ENCODE data around the gene PYGM.

PYGM gene

GRCh38 chr11:64753380-64754123 is 6.2 kb downstream of the PYGM start:
- no peak for DNase-seq (ENCODE audit: low spot score)

GRCh38 chr11:64753019-64753379 is 6.8 kb downstream of the PYGM start:
- DNase-seq (ENCODE audit: low spot score): no peak

- DNase-seq (ENCODE audit: low spot score): no peak
Measured at GRCh38 chr11:64752175-64752970, 7.4 kb downstream of the PYGM start.

GRCh38 chr11:64751580-64751979 is 8.2 kb downstream of the PYGM start:
- DNase-seq (ENCODE audit: low spot score): no peak

GRCh38 chr11:64751136-64751535 is 8.6 kb downstream of the PYGM start:
- DNase-seq (ENCODE audit: low spot score): no peak

- DNase-seq (ENCODE audit: low spot score): peak; percentile 41
Measured at GRCh38 chr11:64750361-64751054, 9.3 kb downstream of the PYGM start.

- no peak for DNase-seq (ENCODE audit: low spot score)
Measured at GRCh38 chr11:64747961-64748665, 11.7 kb downstream of the PYGM start.

- DNase-seq (ENCODE audit: low spot score): no peak
Measured at GRCh38 chr11:64746486-64746885, 13.3 kb downstream of the PYGM start.

- DNase-seq (ENCODE audit: low spot score): peak; percentile 82
Measured at GRCh38 chr11:64745521-64746328, 14.0 kb downstream of the PYGM start.

- peak; percentile 90 for DNase-seq (ENCODE audit: low spot score)
Measured at GRCh38 chr11:64745189-64745520, 14.6 kb downstream of the PYGM start.

- peak; percentile 48 for DNase-seq (ENCODE audit: low spot score)
Measured at GRCh38 chr11:64744544-64745188, 15.1 kb downstream of the PYGM start.

GRCh38 chr11:64743591-64744543 is 15.9 kb downstream of the PYGM start, which contains the start of gene RASGRP2:
Gene RASGRP2 (minus strand): TSS chr11:64744142. CDS start chr11:64742866, 1,276 bp downstream.
- peak; percentile 86 for DNase-seq (ENCODE audit: low spot score)

GRCh38 chr11:64742889-64743590 is 16.7 kb downstream of the PYGM start:
- DNase-seq (ENCODE audit: low spot score): peak; percentile 74

GRCh38 chr11:64742087-64742888 is 17.5 kb downstream of the PYGM start:
- peak; percentile 27 for DNase-seq (ENCODE audit: low spot score)

GRCh38 chr11:64741375-64742086 is 18.2 kb downstream of the PYGM start:
- no peak for DNase-seq (ENCODE audit: low spot score)

GRCh38 chr11:64739871-64740270 is 19.9 kb downstream of the PYGM start:
- DNase-seq (ENCODE audit: low spot score): no peak

GRCh38 chr11:64736654-64737053 is 23.1 kb downstream of the PYGM start:
- no peak for DNase-seq (ENCODE audit: low spot score)
